Effector CD8-positive, alpha-beta T cell (primary cell): Measurements from ENCODE around the gene MRPS34.
"Not testable (repeated sequence)": the region's sequence is repeated elsewhere in the genome, so short reads cannot be mapped to it uniquely, and the experiment has no call there.

ENCODE experiments used
- DNase-seq: peaks from one replicate; lab custom pipeline; 2025; lab: John Stamatoyannopoulos, UW

Gene MRPS34

GRCh38 chr16:1752853-1753252 is 20.1 kb downstream of the MRPS34 start:
- no peak for DNase-seq

- no peak for DNase-seq
Observed at GRCh38 chr16:1751946-1752345, 21.0 kb downstream of the MRPS34 start.

GRCh38 chr16:1749152-1750117 is 23.5 kb downstream of the MRPS34 start:
- no peak for DNase-seq

GRCh38 chr16:1747934-1748333 is 25.0 kb downstream of the MRPS34 start:
- DNase-seq, result no peak

- no peak for DNase-seq
Observed at GRCh38 chr16:1746693-1747195, 26.2 kb downstream of the MRPS34 start.

- DNase-seq, result no peak
Observed at GRCh38 chr16:1745900-1746692, 26.8 kb downstream of the MRPS34 start.

- no peak for DNase-seq
Observed at GRCh38 chr16:1745181-1745899, 27.6 kb downstream of the MRPS34 start.

- no peak for DNase-seq
Observed at GRCh38 chr16:1744338-1744840, 28.5 kb downstream of the MRPS34 start.

GRCh38 chr16:1743376-1744337 is 29.3 kb downstream of the MRPS34 start:
- DNase-seq, result no peak

GRCh38 chr16:1741553-1742165 is 31.3 kb downstream of the MRPS34 start:
- DNase-seq, result no peak

GRCh38 chr16:1740781-1741490 is 32.0 kb downstream of the MRPS34 start:
- no peak for DNase-seq

- DNase-seq, result no peak
Observed at GRCh38 chr16:1740234-1740633, 32.7 kb downstream of the MRPS34 start.

GRCh38 chr16:1734816-1735215 is 38.1 kb downstream of the MRPS34 start:
- DNase-seq, result no peak

- DNase-seq, result no peak
Observed at GRCh38 chr16:1734123-1734522, 38.8 kb downstream of the MRPS34 start.

- not testable (repeated sequence) for DNase-seq
Observed at GRCh38 chr16:1732551-1732987, 40.4 kb downstream of the MRPS34 start.

GRCh38 chr16:1732071-1732470 is 40.9 kb downstream of the MRPS34 start:
- DNase-seq, result no peak

GRCh38 chr16:1731603-1732002 is 41.3 kb downstream of the MRPS34 start:
- DNase-seq, result no peak

GRCh38 chr16:1731073-1731472 is 41.9 kb downstream of the MRPS34 start:
- DNase-seq, result no peak

GRCh38 chr16:1729445-1729844 is 43.5 kb downstream of the MRPS34 start:
- DNase-seq, result no peak
